Activated CD4-positive, alpha-beta T cell treated with anti-CD3 and anti-CD28 coated beads for 36 hours (primary cell): Measurements from ENCODE around the gene DLX4. TPM values are rescaled to one million over a fixed set of nuclear protein-coding genes. Genes with fewer than 3 reads are reported as not detected.

ENCODE experiments used
- ATAC-seq: fragments of 200-7000 bp; cut with Tn5 transposase; one replicate; pipeline ENCODE4 v1.10.0; 2021; ENCODE audit warnings: mild to moderate bottlenecking, moderate library complexity
- CTCF ChIA-PET: fragments of 350-600 bp; sonication (Branson Sonifier 250); formaldehyde crosslinking; loops from one replicate; lab custom pipeline; 2021; ENCODE audit warnings: antibody characterized with exemption; lab: Charles Lee
- POLR2A ChIA-PET: fragments of 350-600 bp; sonication (Branson Sonifier 250); formaldehyde crosslinking; loops from one replicate; lab custom pipeline; 2021; ENCODE audit warnings: antibody characterized with exemption, inconsistent platforms; lab: Charles Lee
- DNase-seq: peaks from one replicate; pipeline ENCODE4 v3.0.0-alpha.2; 2020
- H3K27ac Mint-ChIP-seq: one replicate; pipeline ENCODE4 v1.8.0; 2021; ENCODE audit warnings: mixed read lengths
- H3K27me3 Mint-ChIP-seq: one replicate; pipeline ENCODE4 v1.8.0; 2021; ENCODE audit warnings: mixed read lengths
- H3K36me3 Mint-ChIP-seq: one replicate; pipeline ENCODE4 v1.8.0; 2021; ENCODE audit warnings: low read depth, mixed read lengths
- H3K4me1 Mint-ChIP-seq: one replicate; pipeline ENCODE4 v1.8.0; 2021; ENCODE audit warnings: mixed read lengths
- H3K4me3 Mint-ChIP-seq: one replicate; pipeline ENCODE4 v1.8.0; 2021; ENCODE audit warnings: mild to moderate bottlenecking, moderate library complexity, mixed read lengths
- H3K9me3 Mint-ChIP-seq: one replicate; pipeline ENCODE4 v1.8.0; 2021; ENCODE audit warnings: low read depth, mixed read lengths
- intact Hi-C, 2 experiments: fragments of 100-400 bp; cut with DNase I in 1 of 2; cut with micrococcal nuclease in 1 of 2; formaldehyde crosslinking; loops; one replicate each; pipeline versions ENCODE4 v1.14.2 to v1.15.1; 2022 to 2024; cut with DNase I, micrococcal nuclease
- total RNA-seq, 2 experiments: library from RNA; stranded (reverse); gene quantifications; one replicate each; pipeline ENCODE4 v1.2.3, GENCODE V29; 2021

DLX4 gene
- total RNA-seq, 2 experiments from 2014 or later, result 0.85 to 0.86 TPM

DNA sequence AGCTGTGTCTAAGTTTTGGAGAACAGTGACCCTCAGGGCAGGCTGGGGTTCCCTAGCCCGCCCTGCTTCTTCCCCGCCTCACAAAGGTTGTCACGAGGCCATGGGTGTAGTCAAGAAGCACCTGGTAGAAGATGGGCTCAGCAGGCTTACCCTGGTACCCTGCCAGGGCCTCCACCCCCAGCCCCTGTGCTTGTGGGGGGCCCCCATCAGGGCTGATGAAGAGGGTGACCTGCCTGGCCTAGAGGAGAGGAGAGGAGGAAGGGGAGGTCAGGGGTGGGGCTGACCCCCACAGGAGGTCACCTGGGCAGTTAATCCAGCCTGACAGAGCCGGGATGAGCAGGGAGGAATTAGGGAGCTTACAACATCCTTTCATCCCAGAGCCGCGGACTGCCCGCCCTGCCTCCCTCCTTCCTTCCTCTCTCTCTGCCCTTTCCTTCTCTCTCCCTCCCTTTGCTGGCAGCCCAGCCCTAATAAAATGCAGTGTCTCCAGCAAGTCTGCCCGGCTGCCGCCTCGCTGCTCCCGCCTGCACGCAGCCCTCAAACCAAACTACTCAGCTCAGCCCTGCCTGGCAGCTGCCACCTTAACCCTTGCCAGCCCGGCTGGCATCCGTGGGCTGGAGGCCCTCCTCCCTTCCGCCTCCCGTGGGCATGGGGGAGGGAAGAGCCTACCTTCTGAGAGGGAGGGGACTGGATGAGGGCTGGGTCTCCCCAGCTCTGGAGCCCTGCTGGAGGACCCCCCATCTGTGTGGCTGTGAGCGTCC lies 18.9 kb downstream of the DLX4 start:
- no peaks in the 10 kb centered on the region for H3K4me1 Mint-ChIP-seq
- ChIA-PET POLR2A (interaction anchor here (0.6 kb wide), 1 partner anchor 116 kb away, joined by 3 read pairs; no protein-coding TSS in a partner anchor), CTCF (interaction anchor here (0.6 to 3.1 kb wide), 8 partner anchors 10 to 324 kb away, joined by 3 to 28 read pairs (median 3); no protein-coding TSS in a partner anchor)
- no peak overlapping the region for H3K4me3 Mint-ChIP-seq
- H3K9me3 Mint-ChIP-seq, result no peaks in the 10 kb centered on the region
- intact Hi-C loops, result no loop called here
- peaks cover 34% of the 10 kb centered on the region for H3K27me3 Mint-ChIP-seq
- no peaks in the 10 kb centered on the region for H3K36me3 Mint-ChIP-seq
- H3K27ac Mint-ChIP-seq, result no peak overlapping the region
- no peak for ATAC-seq
- DNase-seq, result no peak

DNA sequence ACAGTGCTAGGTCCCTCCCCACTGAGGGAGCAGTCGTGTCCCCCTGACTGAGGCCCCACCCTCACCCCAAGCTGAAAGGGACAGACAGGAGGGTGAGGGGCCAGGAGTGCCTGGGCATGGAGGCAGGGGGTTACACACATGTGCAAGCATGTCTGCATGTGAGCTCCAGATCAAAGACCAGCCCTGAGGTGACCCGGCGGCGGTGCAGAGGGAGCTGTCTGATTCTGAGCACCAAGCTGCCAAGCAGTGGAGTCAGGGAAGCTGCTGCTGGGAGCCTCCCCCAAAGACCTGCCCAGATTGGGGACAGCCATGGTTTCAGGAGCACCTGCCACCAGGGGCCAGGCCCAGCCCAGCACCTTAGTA lies 20.5 kb downstream of the DLX4 start:
- ChIA-PET CTCF (interaction anchor here (0.8 to 3.1 kb wide), 5 partner anchors 8 to 49 kb away, joined by 3 to 28 read pairs (median 4); no protein-coding TSS in a partner anchor), POLR2A (interaction anchor here (0.5 to 0.6 kb wide), 2 partner anchors 9 to 370 kb away, joined by 4 to 5 read pairs; no protein-coding TSS in a partner anchor)
- H3K4me1 Mint-ChIP-seq, result peaks cover 7% of the 10 kb centered on the region

DNA sequence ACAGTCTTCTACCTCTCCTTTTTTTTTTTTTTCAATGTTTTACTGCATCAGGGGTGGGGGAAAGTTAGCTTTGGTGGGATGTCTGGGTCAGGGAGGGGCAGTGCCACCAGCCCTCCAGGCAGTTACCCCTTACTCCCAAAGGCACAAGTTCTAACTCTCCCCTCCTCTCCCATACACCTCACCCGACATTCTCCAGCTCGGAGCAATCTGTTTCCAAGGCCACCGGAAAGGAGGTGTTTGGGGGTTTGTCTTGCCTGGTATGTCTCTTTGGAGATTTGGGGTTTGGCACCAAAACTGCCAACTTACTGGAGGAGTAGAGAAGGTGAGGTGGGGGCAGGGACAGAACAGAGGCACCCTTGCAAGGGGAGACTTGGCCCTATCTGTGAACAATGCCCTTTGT lies 21.3 kb downstream of the DLX4 start:
- ChIA-PET CTCF (interaction anchor here (0.7 to 2.2 kb wide), 3 partner anchors 11 to 139 kb away, joined by 3 to 9 read pairs (median 3); no protein-coding TSS in a partner anchor), POLR2A (interaction anchor here (0.6 kb wide), 1 partner anchor 8 kb away, joined by 5 read pairs; no protein-coding TSS in a partner anchor)
- peaks cover 14% of the 10 kb centered on the region for H3K4me1 Mint-ChIP-seq

More for the DNA sequence above, 20.5 kb downstream of the DLX4 start:
- no peaks in the 10 kb centered on the region for H3K36me3 Mint-ChIP-seq
- no peak overlapping the region for H3K27ac Mint-ChIP-seq
- H3K4me3 Mint-ChIP-seq, result no peak overlapping the region
- no peak for DNase-seq
- H3K27me3 Mint-ChIP-seq, result peaks cover 42% of the 10 kb centered on the region
- H3K9me3 Mint-ChIP-seq, result no peaks in the 10 kb centered on the region
- no peak for ATAC-seq
- intact Hi-C loops, result no loop called here

DNA sequence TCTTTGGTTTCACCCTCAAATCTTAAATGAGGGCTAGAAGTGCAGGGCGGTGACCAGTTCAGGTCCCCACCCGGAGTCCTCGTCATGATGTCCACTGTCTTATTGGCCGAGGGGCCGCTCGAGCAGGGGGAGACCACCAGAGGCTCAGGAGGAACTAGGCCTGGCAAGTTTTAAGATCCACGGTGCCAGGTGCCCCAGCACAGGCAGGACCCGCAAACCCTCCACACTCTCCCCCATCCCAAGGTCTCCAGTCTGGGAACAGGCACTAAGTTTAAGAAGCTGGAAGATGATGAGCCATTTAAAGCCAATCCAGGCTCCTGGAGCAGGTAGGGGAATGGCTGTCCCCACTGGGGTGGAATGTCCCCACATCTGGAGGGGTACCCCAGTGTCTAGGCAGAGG lies 21.9 kb downstream of the DLX4 start:
- no peaks in the 10 kb centered on the region for H3K36me3 Mint-ChIP-seq
- peaks cover 53% of the 10 kb centered on the region for H3K27me3 Mint-ChIP-seq
- ChIA-PET POLR2A (no interaction called here), CTCF (no interaction called here)
- no peak overlapping the region for H3K4me3 Mint-ChIP-seq
- no peak for ATAC-seq
- no peaks in the 10 kb centered on the region for H3K9me3 Mint-ChIP-seq
- intact Hi-C loops, result loop anchor here in 1 of 2 experiments (10.0 kb wide), 1 partner anchor 286 kb away; the partner anchor contains the start of gene SLC35B1
- H3K27ac Mint-ChIP-seq, result no peak overlapping the region
- DNase-seq, result no peak
- peaks cover 16% of the 10 kb centered on the region for H3K4me1 Mint-ChIP-seq

More for the DNA sequence above, 21.3 kb downstream of the DLX4 start:
- Mint-ChIP-seq H3K9me3 (no peaks in the 10 kb centered on the region), H3K27ac (no peak overlapping the region), H3K4me3 (no peak overlapping the region), H3K27me3 (peaks cover 48% of the 10 kb centered on the region), H3K36me3 (no peaks in the 10 kb centered on the region)
- no peak for DNase-seq
- ATAC-seq, result no peak
- intact Hi-C loops, result loop anchor here in 1 of 2 experiments (10.0 kb wide), 1 partner anchor 286 kb away; the partner anchor contains the start of gene SLC35B1

DNA sequence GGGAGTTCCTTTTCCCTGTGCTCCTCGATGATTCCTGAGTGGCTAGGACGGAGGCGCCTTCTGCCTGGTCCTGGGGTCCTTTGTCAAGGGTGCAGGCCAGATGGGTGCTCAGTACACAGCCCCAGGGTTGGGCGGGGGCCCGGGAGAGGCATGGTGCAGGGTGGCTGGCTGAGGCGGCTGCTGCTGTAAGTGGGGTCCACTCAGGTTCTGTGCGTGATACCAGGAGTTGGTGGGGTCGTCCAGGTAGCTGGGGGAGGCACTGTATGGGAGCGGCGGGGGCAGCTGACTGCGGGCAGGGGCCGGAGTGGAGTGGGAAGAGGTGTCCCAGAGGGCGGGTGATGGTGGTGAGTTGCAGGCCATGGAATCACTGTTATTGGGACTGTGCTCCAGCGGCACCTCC lies 22.4 kb downstream of the DLX4 start:
- CTCF ChIA-PET, result no interaction called here
- intact Hi-C loops, result loop anchor here in 1 of 2 experiments (10.0 kb wide), 1 partner anchor 287 kb away; the partner anchor contains the start of gene SLC35B1
- H3K4me3 Mint-ChIP-seq, result no peak overlapping the region

DNA sequence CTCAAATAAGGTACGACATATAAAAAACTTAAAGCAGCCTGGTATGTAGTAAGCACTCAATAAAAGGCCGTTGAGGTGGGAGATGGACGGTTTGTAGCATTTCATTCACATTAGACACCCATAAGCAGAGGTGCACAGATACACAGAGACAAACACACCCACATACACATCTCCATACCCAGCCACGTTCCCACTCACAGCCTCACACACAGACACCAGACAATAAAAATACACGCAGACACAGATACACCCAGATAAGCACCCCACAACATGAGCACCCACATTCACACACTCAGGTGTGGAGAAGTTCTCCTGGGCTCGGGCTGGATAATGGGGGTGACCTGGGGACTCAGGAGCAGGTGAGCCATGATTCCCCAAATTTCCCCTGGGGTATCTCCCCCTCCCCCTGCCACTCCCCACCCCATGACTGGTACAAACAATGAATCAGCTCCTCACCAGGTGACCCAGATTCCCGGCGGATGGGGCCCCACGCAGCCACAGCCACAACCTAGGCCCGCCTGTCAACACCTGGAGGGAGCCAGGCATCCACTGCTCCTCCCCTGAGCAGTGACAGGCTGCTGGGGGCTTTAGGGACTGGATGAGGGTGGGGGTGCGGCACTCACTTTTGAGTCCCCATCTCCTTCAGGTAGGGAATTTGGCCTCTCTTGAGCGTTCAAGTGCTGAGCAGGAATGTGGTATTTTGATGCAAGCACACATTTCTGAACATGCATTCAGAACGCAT lies 23.4 kb downstream of the DLX4 start:
- H3K27me3 Mint-ChIP-seq, result peaks cover 53% of the 10 kb centered on the region
- ATAC-seq (no peak), DNase-seq (no peak)
- intact Hi-C loops, result loop anchor here in 1 of 2 experiments (10.0 kb wide), 1 partner anchor 288 kb away; the partner anchor contains the start of gene SLC35B1
- H3K4me3 Mint-ChIP-seq, result no peak overlapping the region
- ChIA-PET CTCF (interaction anchor here (0.6 to 7.3 kb wide), 3 partner anchors 34 to 425 kb away, joined by 3 to 124 read pairs (median 3); no protein-coding TSS in a partner anchor), POLR2A (no interaction called here)
- H3K36me3 Mint-ChIP-seq, result no peaks in the 10 kb centered on the region
- no peak overlapping the region for H3K27ac Mint-ChIP-seq
- H3K4me1 Mint-ChIP-seq, result peaks cover 20% of the 10 kb centered on the region
- no peaks in the 10 kb centered on the region for H3K9me3 Mint-ChIP-seq

More for the DNA sequence above, 22.4 kb downstream of the DLX4 start:
- Mint-ChIP-seq H3K27me3 (peaks cover 57% of the 10 kb centered on the region), H3K27ac (no peak overlapping the region), H3K9me3 (no peaks in the 10 kb centered on the region), H3K36me3 (no peaks in the 10 kb centered on the region), H3K4me1 (peaks cover 17% of the 10 kb centered on the region)
- ATAC-seq (no peak), DNase-seq (no peak)
- POLR2A ChIA-PET, result no interaction called here

DNA sequence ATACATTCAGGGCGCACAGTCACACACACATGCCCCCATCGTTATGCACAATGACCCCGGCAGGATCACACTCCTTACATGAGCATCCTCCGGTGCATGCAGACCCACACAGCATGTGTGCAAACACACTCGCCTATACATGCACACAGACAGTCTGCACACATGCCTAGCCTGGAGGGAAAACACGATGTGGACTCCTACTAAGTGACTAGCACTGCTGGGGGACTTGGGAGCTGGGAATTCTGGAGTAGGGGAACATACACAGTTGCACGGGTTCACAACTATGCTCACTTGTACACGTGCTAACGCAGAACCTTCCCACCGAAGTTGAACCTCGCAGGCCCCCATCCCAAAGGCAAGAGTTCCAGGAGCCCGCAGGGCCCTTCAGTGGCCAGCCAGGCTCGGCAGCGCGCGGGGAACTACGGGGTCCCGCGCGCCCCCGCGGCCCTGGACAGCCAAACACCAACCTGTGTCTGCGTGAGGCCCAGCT lies 24.0 kb downstream of the DLX4 start:
- DNase-seq, result no peak
- CTCF ChIA-PET, result interaction anchor here (1.2 to 7.3 kb wide), 3 partner anchors 24 to 425 kb away, joined by 3 to 124 read pairs (median 3); partner anchors contain the start of gene DLX4
- intact Hi-C loops, result loop anchor here (1.0 to 10.0 kb wide), 2 partner anchors 25 to 288 kb away; partner anchors contain the start of gene SLC35B1 (in 1 of the 2)
- ATAC-seq, result no peak
- Mint-ChIP-seq H3K9me3 (no peaks in the 10 kb centered on the region), H3K36me3 (no peaks in the 10 kb centered on the region), H3K27me3 (peaks cover 51% of the 10 kb centered on the region), H3K4me1 (peaks cover 20% of the 10 kb centered on the region), H3K27ac (no peak overlapping the region), H3K4me3 (peak overlapping the region; percentile 34)
- POLR2A ChIA-PET, result no interaction called here

DNA sequence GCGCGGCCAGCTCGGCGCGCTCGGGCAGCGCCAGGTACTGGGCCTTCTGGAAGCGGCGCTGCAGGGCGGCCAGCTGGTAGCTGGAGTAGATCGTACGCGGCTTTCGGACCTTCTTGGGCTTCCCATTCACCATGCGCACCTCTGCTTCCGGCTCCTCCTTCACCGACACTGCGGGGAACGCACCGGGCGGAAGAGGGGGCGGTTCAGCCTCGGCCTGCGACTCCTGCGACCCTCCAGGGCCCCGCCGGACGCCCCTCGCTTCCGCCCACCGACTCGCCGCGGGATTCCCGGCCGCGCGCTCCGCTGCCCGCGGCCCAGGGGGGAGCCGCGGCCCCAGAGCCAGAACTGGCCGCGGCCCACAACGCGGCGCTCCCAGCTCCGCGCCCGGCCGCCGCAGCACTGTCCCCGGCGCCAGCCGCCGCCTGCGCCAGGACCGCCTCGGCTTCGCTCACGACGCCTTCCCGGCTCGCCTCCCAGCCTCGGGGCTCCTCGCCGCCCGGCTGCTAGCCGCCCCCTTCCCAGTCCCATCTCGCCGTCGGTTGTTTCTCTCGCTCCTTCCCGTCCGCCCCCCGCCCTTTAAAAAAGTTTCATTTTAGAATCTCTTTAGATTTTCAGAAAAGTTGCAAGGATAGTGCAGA lies 24.6 kb downstream of the DLX4 start:
- POLR2A ChIA-PET, result no interaction called here
- Mint-ChIP-seq H3K4me3 (peak overlapping the region; percentile 56), H3K27ac (no peak overlapping the region), H3K36me3 (no peaks in the 10 kb centered on the region), H3K4me1 (peaks cover 23% of the 10 kb centered on the region), H3K27me3 (peaks cover 46% of the 10 kb centered on the region), H3K9me3 (no peaks in the 10 kb centered on the region)
- DNase-seq (peak; percentile 58), ATAC-seq (peak; percentile 24)
- intact Hi-C loops, result loop anchor here (1.0 to 10.0 kb wide), 2 partner anchors 25 to 289 kb away; partner anchors contain the start of gene SLC35B1 (in 1 of the 2)
- CTCF ChIA-PET, result interaction anchor here (0.7 to 7.3 kb wide), 4 partner anchors 25 to 426 kb away, joined by 3 to 124 read pairs (median 4); partner anchors contain the start of gene DLX4

DNA sequence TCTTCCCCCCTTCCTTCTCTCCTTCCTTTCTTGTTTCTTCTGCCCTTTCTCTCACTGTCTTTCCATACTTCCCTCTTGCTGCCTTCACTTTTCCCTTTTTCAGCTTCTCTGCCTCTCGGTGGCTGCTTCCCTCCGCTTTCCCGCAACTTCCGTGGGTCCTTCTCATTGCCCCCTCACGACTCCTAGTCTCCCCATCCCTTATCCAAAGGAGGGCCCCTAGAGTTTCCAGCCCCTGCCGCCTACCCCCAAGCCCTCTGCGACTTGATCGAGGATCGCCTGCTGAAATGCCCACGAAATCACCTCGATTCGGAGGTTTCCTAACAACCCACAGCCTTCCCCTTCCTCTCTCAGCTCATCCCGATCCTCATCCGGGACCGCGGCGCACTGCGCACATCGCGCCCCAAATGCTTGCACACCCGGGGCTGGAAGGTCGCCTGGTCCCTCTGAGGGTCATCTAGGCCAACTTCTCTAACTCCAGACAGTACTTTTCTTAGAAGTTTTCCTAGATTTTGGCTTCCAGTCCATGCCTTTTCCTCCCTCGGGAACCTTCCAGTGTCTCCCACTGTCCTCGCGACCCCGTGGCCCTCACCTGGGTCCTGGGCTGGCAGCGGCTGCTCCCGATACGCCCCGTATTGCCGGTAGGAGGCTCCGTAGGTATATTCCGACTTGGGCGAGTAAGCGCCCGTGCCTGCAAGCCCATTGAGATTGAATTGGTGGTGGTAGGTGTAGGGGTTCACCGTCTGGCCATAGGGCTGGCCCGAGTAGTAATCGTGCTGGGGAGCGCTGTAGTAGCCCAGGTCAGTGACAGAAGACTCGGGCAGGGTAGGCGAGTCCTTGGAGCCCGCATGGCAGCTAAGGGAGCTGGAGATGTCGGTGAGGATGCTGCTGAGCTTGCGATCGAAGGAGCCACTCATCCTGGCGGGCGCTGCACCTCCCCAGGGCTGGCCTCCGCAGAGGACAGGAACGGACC lies 25.4 kb downstream of the DLX4 start:
- ChIA-PET CTCF (interaction anchor here (0.6 to 9.4 kb wide), 15 partner anchors 19 to 462 kb away, joined by 3 to 138 read pairs (median 4); partner anchors contain the start of gene DLX4), POLR2A (interaction anchor here (0.6 kb wide), 1 partner anchor 77 kb away, joined by 3 read pairs; no protein-coding TSS in a partner anchor)
- peak; percentile 5 for ATAC-seq
- Mint-ChIP-seq H3K9me3 (no peaks in the 10 kb centered on the region), H3K4me1 (peaks cover 23% of the 10 kb centered on the region), H3K4me3 (peak overlapping the region; percentile 56), H3K27ac (no peak overlapping the region), H3K36me3 (no peaks in the 10 kb centered on the region), H3K27me3 (peaks cover 47% of the 10 kb centered on the region)
- DNase-seq, result peak; percentile 44
- intact Hi-C loops, result loop anchor here (5.0 to 10.0 kb wide), 2 partner anchors 287 to 290 kb away; partner anchors contain the start of gene SLC35B1 (in 2 of the 2)
